ENCODE results near the gene CCNY.

GRCh38 chr10:35540296-35541164 lies 204.2 kb downstream of the CCNY start:
- TF ChIP-seq, protein P1, sequence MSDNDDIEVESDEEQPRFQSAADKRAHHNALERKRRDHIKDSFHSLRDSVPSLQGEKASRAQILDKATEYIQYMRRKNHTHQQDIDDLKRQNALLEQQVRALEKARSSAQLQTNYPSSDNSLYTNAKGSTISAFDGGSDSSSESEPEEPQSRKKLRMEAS (IDR thresholded peaks at IDR 0.05) = no peak
- no peak for TF ChIP-seq YY1 (IDR thresholded peaks at IDR 0.05; ENCODE audit: low read depth)
- no peak for TF ChIP-seq EP300 (IDR thresholded peaks at IDR 0.05; ENCODE audit: borderline replicate concordance)
- no peak for TF ChIP-seq TAF1 (IDR thresholded peaks at IDR 0.05; ENCODE audit: low read depth)

Measured in Ishikawa (cell line).